Uterus (tissue), 2 donors: ENCODE measurements around the gene SVBP.

Source experiments
- POLR2A ChIP-seq, 2 donors: fragments of 450-650 bp; IDR thresholded peaks; one replicate each; pipeline ENCODE4 v1.6.1; 2016; ENCODE audit warnings: antibody characterized with exemption in 2 of 2, mild to moderate bottlenecking in 1 of 2, moderate library complexity in 1 of 2
- TF ChIP-seq, protein P1 (sequence below), 4 experiments: fragments of 200-600 bp in 2 of 4; fragments of 450-650 bp in 2 of 4; sonication (generic) in 2 of 4; IDR thresholded peaks; one replicate each; pipeline ENCODE4 v1.5.1; 2016 to 2019; ENCODE audit warnings: antibody characterized with exemption in 4 of 4, mild to moderate bottlenecking in 2 of 4, moderate library complexity in 1 of 4

DNA sequence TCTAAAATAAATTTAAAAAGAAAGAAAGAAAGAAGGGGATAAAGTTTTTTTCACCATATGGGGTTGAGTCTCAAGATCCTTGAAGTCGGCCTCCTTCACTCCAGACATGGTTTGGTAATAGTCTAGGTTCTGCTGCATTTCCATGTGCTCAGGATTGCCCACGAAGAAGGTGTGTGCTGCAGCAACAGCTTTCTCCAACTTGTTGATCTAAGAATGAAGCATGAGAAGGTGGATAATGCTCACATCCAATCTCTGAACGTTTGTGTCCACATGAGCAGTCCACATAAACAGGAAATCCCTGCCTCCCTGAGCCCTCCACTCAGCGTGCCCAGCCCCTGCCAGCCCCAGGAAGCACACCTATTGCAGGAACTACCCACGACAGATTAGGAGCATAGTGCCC is 54.9 kb downstream of the SVBP start:
- TF ChIP-seq, protein P1, sequence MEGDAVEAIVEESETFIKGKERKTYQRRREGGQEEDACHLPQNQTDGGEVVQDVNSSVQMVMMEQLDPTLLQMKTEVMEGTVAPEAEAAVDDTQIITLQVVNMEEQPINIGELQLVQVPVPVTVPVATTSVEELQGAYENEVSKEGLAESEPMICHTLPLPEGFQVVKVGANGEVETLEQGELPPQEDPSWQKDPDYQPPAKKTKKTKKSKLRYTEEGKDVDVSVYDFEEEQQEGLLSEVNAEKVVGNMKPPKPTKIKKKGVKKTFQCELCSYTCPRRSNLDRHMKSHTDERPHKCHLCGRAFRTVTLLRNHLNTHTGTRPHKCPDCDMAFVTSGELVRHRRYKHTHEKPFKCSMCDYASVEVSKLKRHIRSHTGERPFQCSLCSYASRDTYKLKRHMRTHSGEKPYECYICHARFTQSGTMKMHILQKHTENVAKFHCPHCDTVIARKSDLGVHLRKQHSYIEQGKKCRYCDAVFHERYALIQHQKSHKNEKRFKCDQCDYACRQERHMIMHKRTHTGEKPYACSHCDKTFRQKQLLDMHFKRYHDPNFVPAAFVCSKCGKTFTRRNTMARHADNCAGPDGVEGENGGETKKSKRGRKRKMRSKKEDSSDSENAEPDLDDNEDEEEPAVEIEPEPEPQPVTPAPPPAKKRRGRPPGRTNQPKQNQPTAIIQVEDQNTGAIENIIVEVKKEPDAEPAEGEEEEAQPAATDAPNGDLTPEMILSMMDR (IDR thresholded peaks at IDR 0.05), result no peak
- TF ChIP-seq POLR2A (IDR thresholded peaks at IDR 0.05), result no peak
